ENCODE measurements around the gene GCK.

GCK gene

DNA sequence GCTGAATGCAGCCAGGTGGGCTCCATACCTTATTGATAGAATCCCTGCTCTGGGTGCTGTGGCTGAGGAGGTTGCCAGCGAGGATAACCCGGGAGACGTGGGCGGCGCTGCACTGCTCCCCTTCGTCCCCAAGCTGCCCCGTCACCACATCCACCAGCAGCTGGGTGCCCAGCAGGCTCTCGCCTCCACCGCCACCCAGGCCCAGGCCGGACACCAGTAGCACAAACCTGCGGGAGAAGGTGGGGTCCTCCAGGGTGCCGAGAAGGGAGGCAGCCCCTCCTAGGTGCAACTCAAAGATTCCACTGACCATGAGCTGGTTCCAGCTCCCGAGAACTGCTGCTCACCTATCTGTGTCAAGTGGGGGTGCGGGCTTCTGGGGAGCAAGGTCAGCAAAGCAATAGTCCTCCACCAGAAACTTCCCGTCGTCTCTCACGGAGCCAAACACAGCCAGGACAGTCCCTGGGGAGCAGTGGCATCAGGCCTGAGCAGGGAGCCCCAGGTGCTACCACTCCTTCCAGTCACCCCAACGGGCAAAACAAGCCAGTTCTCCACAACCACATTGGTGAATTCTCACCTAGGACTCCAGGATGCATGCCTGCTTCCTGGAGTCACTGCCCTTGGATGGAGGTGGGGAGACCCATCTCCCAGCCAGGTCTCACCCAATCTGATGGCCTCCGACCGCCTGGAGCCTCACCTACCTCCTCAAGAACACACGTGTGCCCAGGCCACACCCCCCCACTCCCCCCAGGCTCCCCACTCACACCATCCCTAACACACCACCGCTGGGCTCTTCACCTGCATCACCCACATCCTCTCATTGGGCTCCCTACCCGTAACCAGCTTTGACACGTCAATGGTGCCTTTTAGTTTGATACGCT, 72.2 kb downstream of the GCK start:
- no peak overlapping the region for H3K4me2 ChIP-seq
- H4K20me1 ChIP-seq (ENCODE audit: insufficient read depth) = no peaks in the 10 kb centered on the region
- H3K79me2 ChIP-seq (ENCODE audit: insufficient read depth, low read depth) = peaks cover 20% of the 10 kb centered on the region
- TF ChIP-seq, protein P1, sequence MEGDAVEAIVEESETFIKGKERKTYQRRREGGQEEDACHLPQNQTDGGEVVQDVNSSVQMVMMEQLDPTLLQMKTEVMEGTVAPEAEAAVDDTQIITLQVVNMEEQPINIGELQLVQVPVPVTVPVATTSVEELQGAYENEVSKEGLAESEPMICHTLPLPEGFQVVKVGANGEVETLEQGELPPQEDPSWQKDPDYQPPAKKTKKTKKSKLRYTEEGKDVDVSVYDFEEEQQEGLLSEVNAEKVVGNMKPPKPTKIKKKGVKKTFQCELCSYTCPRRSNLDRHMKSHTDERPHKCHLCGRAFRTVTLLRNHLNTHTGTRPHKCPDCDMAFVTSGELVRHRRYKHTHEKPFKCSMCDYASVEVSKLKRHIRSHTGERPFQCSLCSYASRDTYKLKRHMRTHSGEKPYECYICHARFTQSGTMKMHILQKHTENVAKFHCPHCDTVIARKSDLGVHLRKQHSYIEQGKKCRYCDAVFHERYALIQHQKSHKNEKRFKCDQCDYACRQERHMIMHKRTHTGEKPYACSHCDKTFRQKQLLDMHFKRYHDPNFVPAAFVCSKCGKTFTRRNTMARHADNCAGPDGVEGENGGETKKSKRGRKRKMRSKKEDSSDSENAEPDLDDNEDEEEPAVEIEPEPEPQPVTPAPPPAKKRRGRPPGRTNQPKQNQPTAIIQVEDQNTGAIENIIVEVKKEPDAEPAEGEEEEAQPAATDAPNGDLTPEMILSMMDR (conservative IDR thresholded peaks at IDR 0.05; ENCODE audit: low read depth, low read length) = no peak
- H3K27me3 ChIP-seq (ENCODE audit: insufficient read depth, low read depth) = no peaks in the 10 kb centered on the region
- no peak overlapping the region for H2AFZ ChIP-seq (ENCODE audit: low read depth)
- H3K4me3 ChIP-seq (IDR thresholded peaks at IDR 0.05; ENCODE audit: insufficient read depth, low read depth, low read length) = no peak overlapping the region
- H3K27ac ChIP-seq = no peak overlapping the region
- no peak overlapping the region for H3K9ac ChIP-seq
- peaks cover 13% of the 10 kb centered on the region for H3K4me1 ChIP-seq (ENCODE audit: low read depth, poor library complexity, severe bottlenecking)
- H3K36me3 ChIP-seq (ENCODE audit: insufficient read depth) = peaks cover 5% of the 10 kb centered on the region; the same call in 1 of the 2 replicates

DNA sequence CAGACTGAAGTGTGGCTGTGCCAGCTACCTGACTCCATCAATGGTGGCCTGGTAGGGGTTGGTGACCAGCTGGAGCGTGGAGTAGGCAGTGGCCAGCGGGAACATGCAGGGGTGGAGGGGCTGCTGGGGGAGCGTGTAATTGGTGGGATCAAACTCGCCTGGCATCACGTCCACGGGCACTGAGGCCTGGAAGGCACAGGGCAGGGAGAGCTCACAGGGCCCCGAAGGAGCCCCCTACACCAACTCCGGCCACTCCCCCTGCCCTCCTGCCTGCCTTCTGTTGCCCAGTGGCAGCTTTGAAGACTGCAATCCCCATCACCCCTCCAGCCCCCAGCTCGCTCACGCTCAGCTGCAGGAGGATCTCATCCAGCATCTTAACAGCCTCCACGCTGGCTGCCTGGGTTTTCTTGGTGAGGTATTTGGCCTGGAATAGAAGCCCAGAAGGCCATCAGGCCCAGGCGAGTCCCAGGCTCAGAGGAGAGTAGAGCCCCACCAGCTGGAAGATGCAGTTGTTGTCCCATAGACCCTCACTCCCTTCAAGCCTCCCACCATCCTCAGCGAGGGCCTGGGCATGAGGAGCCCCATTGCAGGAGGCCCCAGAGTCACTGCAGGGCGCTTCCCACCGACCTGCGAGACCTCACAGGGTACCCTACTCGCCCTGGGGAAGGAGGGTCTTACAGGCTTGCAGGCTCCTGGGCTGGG, 73.0 kb downstream of the GCK start:
- TF ChIP-seq, protein P1 (conservative IDR thresholded peaks at IDR 0.05; ENCODE audit: low read depth, low read length) = no peak
- peaks cover 5% of the 10 kb centered on the region; the same call in 1 of the 2 replicates for H3K36me3 ChIP-seq (ENCODE audit: insufficient read depth)
- no peak overlapping the region for H3K27ac ChIP-seq
- H3K27me3 ChIP-seq (ENCODE audit: insufficient read depth, low read depth) = no peaks in the 10 kb centered on the region
- H3K79me2 ChIP-seq (ENCODE audit: insufficient read depth, low read depth) = peaks cover 12% of the 10 kb centered on the region; the same call in 1 of the 2 replicates
- no peaks in the 10 kb centered on the region for H4K20me1 ChIP-seq (ENCODE audit: insufficient read depth)
- no peak overlapping the region for H3K4me3 ChIP-seq (IDR thresholded peaks at IDR 0.05; ENCODE audit: insufficient read depth, low read depth, low read length)
- H3K4me2 ChIP-seq = no peak overlapping the region
- H3K9ac ChIP-seq = no peak overlapping the region
- peaks cover 5% of the 10 kb centered on the region for H3K4me1 ChIP-seq (ENCODE audit: low read depth, poor library complexity, severe bottlenecking)
- H2AFZ ChIP-seq (ENCODE audit: low read depth) = no peak overlapping the region

DNA sequence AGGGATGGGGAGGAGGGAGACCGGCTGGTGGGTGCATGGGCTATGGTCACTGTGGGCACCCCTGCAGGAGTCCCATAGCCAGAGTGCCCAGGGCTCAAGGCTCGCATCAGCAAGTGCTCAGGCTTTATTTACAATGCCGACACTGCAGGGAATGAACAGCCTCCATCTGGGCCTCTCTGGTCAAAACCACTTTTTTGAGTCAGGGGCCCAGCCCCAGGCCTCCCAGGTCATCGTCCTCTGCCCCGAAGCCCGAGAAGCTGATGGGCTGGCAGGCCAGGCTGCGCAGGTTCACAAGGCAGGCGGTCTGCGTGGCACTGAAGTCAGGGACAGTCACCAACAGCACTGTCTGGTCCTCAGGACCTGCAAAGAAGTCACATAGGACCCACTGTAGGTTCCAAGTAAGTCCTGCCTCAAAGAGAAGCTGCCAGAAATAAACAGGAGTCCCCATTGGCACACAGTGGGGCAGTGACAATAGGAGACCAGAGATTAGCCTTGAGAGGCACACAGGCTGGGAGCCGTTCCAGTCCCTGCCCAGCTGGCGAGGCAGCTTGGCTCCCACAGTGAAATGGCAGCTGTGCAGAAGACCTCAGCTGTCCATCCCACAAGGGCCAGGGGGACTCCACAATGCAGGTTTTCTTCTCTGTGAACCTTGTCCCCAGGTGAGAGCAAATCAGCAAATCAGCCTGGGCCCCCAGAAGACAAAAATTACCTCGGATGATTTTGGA, 74.5 kb downstream of the GCK start:
- H2AFZ ChIP-seq (ENCODE audit: low read depth) = no peak overlapping the region
- no peak overlapping the region for H3K9ac ChIP-seq
- no peaks in the 10 kb centered on the region for H3K36me3 ChIP-seq (ENCODE audit: insufficient read depth)
- H3K4me2 ChIP-seq = no peak overlapping the region
- no peaks in the 10 kb centered on the region for H3K27me3 ChIP-seq (ENCODE audit: insufficient read depth, low read depth)
- H3K27ac ChIP-seq = no peak overlapping the region
- TF ChIP-seq, protein P1 (conservative IDR thresholded peaks at IDR 0.05; ENCODE audit: low read depth, low read length) = no peak
- H3K4me3 ChIP-seq (IDR thresholded peaks at IDR 0.05; ENCODE audit: insufficient read depth, low read depth, low read length) = no peak overlapping the region
- H4K20me1 ChIP-seq (ENCODE audit: insufficient read depth) = no peaks in the 10 kb centered on the region
- no peaks in the 10 kb centered on the region for H3K4me1 ChIP-seq (ENCODE audit: low read depth, poor library complexity, severe bottlenecking)
- no peaks in the 10 kb centered on the region for H3K79me2 ChIP-seq (ENCODE audit: insufficient read depth, low read depth)

DNA sequence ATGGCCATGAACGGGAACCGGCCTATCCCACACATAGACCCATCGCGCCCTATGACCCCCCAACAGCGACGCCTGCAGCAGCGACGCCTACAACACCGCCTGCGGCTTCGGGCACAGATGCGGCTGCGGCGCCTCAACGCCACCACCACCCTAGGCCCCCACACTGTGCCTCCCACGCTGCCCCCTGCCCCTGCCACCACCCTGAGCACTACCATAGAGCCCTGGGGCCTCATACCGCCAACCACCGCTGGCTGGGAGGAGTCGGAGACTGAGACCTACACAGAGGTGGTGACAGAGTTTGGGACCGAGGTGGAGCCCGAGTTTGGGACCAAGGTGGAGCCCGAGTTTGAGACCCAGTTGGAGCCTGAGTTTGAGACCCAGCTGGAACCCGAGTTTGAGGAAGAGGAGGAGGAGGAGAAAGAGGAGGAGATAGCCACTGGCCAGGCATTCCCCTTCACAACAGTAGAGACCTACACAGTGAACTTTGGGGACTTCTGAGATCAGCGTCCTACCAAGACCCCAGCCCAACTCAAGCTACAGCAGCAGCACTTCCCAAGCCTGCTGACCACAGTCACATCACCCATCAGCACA, 75.4 kb downstream of the GCK start:
- no peaks in the 10 kb centered on the region for H3K27me3 ChIP-seq (ENCODE audit: insufficient read depth, low read depth)
- H3K4me3 ChIP-seq (IDR thresholded peaks at IDR 0.05; ENCODE audit: insufficient read depth, low read depth, low read length) = no peak overlapping the region
- no peaks in the 10 kb centered on the region for H3K4me1 ChIP-seq (ENCODE audit: low read depth, poor library complexity, severe bottlenecking)
- H3K9ac ChIP-seq = no peak overlapping the region
- H3K27ac ChIP-seq = no peak overlapping the region
- TF ChIP-seq, protein P1 (conservative IDR thresholded peaks at IDR 0.05; ENCODE audit: low read depth, low read length) = no peak
- H2AFZ ChIP-seq (ENCODE audit: low read depth) = no peak overlapping the region
- no peaks in the 10 kb centered on the region for H4K20me1 ChIP-seq (ENCODE audit: insufficient read depth)
- H3K36me3 ChIP-seq (ENCODE audit: insufficient read depth) = no peaks in the 10 kb centered on the region
- H3K79me2 ChIP-seq (ENCODE audit: insufficient read depth, low read depth) = no peaks in the 10 kb centered on the region
- H3K4me2 ChIP-seq = no peak overlapping the region

Data from KMS-11 (cell line).